H1 (cell line): Measurements from ENCODE around the gene DKK3. TPM values are rescaled to one million over a fixed set of nuclear protein-coding genes. Genes with fewer than 3 reads are reported as not detected.

Source experiments
- CTCF ChIA-PET: fragments of 300-600 bp; sonication (Branson Sonifier 250); formaldehyde crosslinking; loops from one replicate; lab custom pipeline; 2021; ENCODE audit not compliant: partially characterized antibody; lab: Charles Lee
- POLR2A ChIA-PET: fragments of 300-600 bp; sonication (Branson Sonifier 250); formaldehyde crosslinking; loops from one replicate; lab custom pipeline; 2021; ENCODE audit warnings: inconsistent platforms; ENCODE audit not compliant: partially characterized antibody; lab: Charles Lee
- DNase-seq, 2 experiments: peaks; one replicate each; pipeline versions ENCODE4 v3.0.0 to v3.0.0-alpha.2; 2010 to 2022; ENCODE audit warnings: low spot score in 2 of 2, low read depth in 1 of 2, mixed read lengths in 1 of 2
- FAIRE-seq: peaks from 2 replicates; lab custom pipeline; 2011; peaks lifted over from hg19 to GRCh38; lab: Jason Lieb, UNC
- H2AFZ ChIP-seq: 2 replicates; pipeline ENCODE4 v1.8.1; 2012; ENCODE audit warnings: low read length, inconsistent platforms
- H2AK5ac ChIP-seq: 2 replicates; pipeline ENCODE4 v1.6.1; 2013; ENCODE audit warnings: low read depth, low read length
- H2BK120ac ChIP-seq: replicated peaks from 2 replicates; pipeline ENCODE3; 2013; ENCODE audit warnings: low read depth, low read length, inconsistent platforms
- H2BK12ac ChIP-seq: 2 replicates; pipeline ENCODE4 v1.6.1; 2013; ENCODE audit warnings: low read depth, low read length
- H2BK15ac ChIP-seq: 2 replicates; pipeline ENCODE4 v1.6.1; 2013; ENCODE audit warnings: low read length
- H2BK20ac ChIP-seq: 2 replicates; pipeline ENCODE4 v1.6.1; 2013; ENCODE audit warnings: low read length
- H2BK5ac ChIP-seq: 2 replicates; pipeline ENCODE4 v1.6.1; 2013; ENCODE audit warnings: low read depth, low read length
- H3K14ac ChIP-seq: 2 replicates; pipeline ENCODE4 v1.6.1; 2013; ENCODE audit warnings: inconsistent platforms; ENCODE audit not compliant: insufficient read length
- H3K18ac ChIP-seq: 2 replicates; pipeline ENCODE4 v1.6.1; 2013; ENCODE audit warnings: low read length; ENCODE audit errors: extremely low read depth
- H3K23ac ChIP-seq: 2 replicates; pipeline ENCODE4 v1.6.1; 2013; ENCODE audit warnings: inconsistent platforms; ENCODE audit not compliant: insufficient read length
- H3K23me2 ChIP-seq: 2 replicates; pipeline ENCODE4 v1.6.1; 2013; ENCODE audit warnings: low read depth, low read length
- H3K27ac ChIP-seq: 2 replicates; pipeline ENCODE4 v1.6.1; 2011; ENCODE audit warnings: low read depth, low read length, inconsistent platforms
- H3K27me3 ChIP-seq, 4 experiments: replicated peaks in 1 of 4; 1 replicate in 1 of 4; 2 replicates in 3 of 4; pipeline versions ENCODE4 v1.6.1 to v1.8.1; 2011 to 2013; ENCODE audit warnings: low read length in 3 of 4, mild to moderate bottlenecking in 3 of 4, inconsistent platforms in 2 of 4, mixed read lengths in 2 of 4, moderate library complexity in 1 of 4; ENCODE audit not compliant: control insufficient read depth in 3 of 4, insufficient read depth in 3 of 4; ENCODE audit errors: extremely low read depth in 1 of 4
- H3K36me3 ChIP-seq, 4 experiments: 2 replicates each; pipeline versions ENCODE4 v1.6.1 to v1.8.1; 2011 to 2013; ENCODE audit warnings: mild to moderate bottlenecking in 4 of 4, low read length in 3 of 4, moderate library complexity in 2 of 4, control low read depth in 1 of 4, inconsistent platforms in 1 of 4; ENCODE audit not compliant: insufficient read depth in 4 of 4, control insufficient read depth in 2 of 4
- H3K4ac ChIP-seq: replicated peaks from 2 replicates; pipeline ENCODE3; 2013; ENCODE audit warnings: low read length, low read depth, mixed read lengths, inconsistent platforms; ENCODE audit not compliant: insufficient read length
- H3K4me1 ChIP-seq, 4 experiments: replicated peaks in 1 of 4; 1 replicate in 1 of 4; 2 replicates in 3 of 4; pipeline versions ENCODE4 v1.6.1 to v1.8.1; 2011 to 2013; ENCODE audit warnings: low read length in 3 of 4, inconsistent platforms in 2 of 4, mixed read lengths in 1 of 4; ENCODE audit not compliant: insufficient read depth in 4 of 4, control insufficient read depth in 3 of 4
- H3K4me2 ChIP-seq, 2 experiments: 2 replicates each; pipeline versions ENCODE4 v1.6.1 to v1.8.1; 2011 to 2013; ENCODE audit warnings: low read depth in 2 of 2, low read length in 2 of 2, control low read depth in 1 of 2, inconsistent platforms in 1 of 2, mild to moderate bottlenecking in 1 of 2; ENCODE audit not compliant: insufficient read depth in 1 of 2
- H3K4me3 ChIP-seq, 4 experiments: fragments of 200-600, 300-600 bp in 1 of 4; sonication (generic), shearing (Covaris generic), sonication (Bioruptor Twin) in 1 of 4; 2 replicates each; pipeline versions ENCODE4 v1.5.1 to v1.8.1; 2011 to 2016; ENCODE audit warnings: low read length in 4 of 4, low read depth in 3 of 4, control low read depth in 2 of 4, inconsistent platforms in 2 of 4, mild to moderate bottlenecking in 2 of 4, mixed read lengths in 1 of 4, moderate library complexity in 1 of 4; ENCODE audit not compliant: insufficient read depth in 2 of 4; ENCODE audit errors: extremely low read depth in 1 of 4
- H3K56ac ChIP-seq: replicated peaks from 2 replicates; pipeline ENCODE3; 2013; ENCODE audit warnings: low read depth, mild to moderate bottlenecking, mixed read lengths, low read length, inconsistent platforms; ENCODE audit not compliant: insufficient read length
- H3K79me1 ChIP-seq: 2 replicates; pipeline ENCODE4 v1.6.1; 2013; ENCODE audit warnings: low read depth, low read length, control low read depth
- H3K79me2 ChIP-seq, 2 experiments: 2 replicates each; pipeline versions ENCODE4 v1.6.1 to v1.8.1; 2012 to 2013; ENCODE audit warnings: low read length in 2 of 2, mild to moderate bottlenecking in 2 of 2, inconsistent platforms in 1 of 2; ENCODE audit not compliant: insufficient read depth in 2 of 2, control insufficient read depth in 1 of 2
- H3K9ac ChIP-seq, 4 experiments: replicated peaks in 1 of 4; 1 replicate in 1 of 4; 2 replicates in 3 of 4; pipeline versions ENCODE4 v1.6.1 to v1.8.1; 2011 to 2013; ENCODE audit warnings: low read depth in 3 of 4, low read length in 3 of 4, control low read depth in 2 of 4, mild to moderate bottlenecking in 2 of 4, moderate library complexity in 2 of 4, inconsistent platforms in 1 of 4; ENCODE audit errors: extremely low read depth in 1 of 4
- H3K9me3 ChIP-seq, 2 experiments: 2 replicates each; pipeline versions ENCODE4 v1.6.1 to v1.8.1; 2012 to 2013; ENCODE audit warnings: mild to moderate bottlenecking in 2 of 2, moderate library complexity in 2 of 2, control low read depth in 1 of 2, inconsistent platforms in 1 of 2, low read depth in 1 of 2, low read length in 1 of 2, mixed read lengths in 1 of 2; ENCODE audit not compliant: insufficient read depth in 2 of 2
- H4K20me1 ChIP-seq, 2 experiments: replicated peaks in 1 of 2; 2 replicates each; pipeline versions ENCODE3 to v1.8.1; 2011 to 2013; ENCODE audit warnings: inconsistent platforms in 2 of 2, low read length in 2 of 2, mild to moderate bottlenecking in 1 of 2; ENCODE audit not compliant: insufficient read depth in 2 of 2, control insufficient read depth in 1 of 2
- H4K5ac ChIP-seq: 2 replicates; pipeline ENCODE4 v1.6.1; 2013; ENCODE audit warnings: low read length, low read depth, mixed read lengths, inconsistent platforms; ENCODE audit not compliant: insufficient read length
- H4K8ac ChIP-seq: 2 replicates; pipeline ENCODE4 v1.8.0; 2013; ENCODE audit warnings: mild to moderate bottlenecking, moderate library complexity, low read length, inconsistent platforms; ENCODE audit not compliant: insufficient read depth; ENCODE audit errors: extremely low read depth
- H4K91ac ChIP-seq: replicated peaks from 2 replicates; pipeline ENCODE3; 2013; ENCODE audit warnings: low read length, mixed read lengths, inconsistent platforms; ENCODE audit not compliant: insufficient read length
- ATF2 ChIP-seq: IDR thresholded peaks from 2 replicates; pipeline ENCODE4 v1.6.1; 2012; ENCODE audit warnings: low read length, inconsistent platforms
- EP300 ChIP-seq, 2 experiments: IDR thresholded peaks; 1 replicate in 1 of 2; 2 replicates in 1 of 2; pipeline ENCODE4 v1.6.1; 2011 to 2012; ENCODE audit warnings: low read depth in 2 of 2, low read length in 2 of 2, mild to moderate bottlenecking in 2 of 2, borderline replicate concordance in 1 of 2, inconsistent platforms in 1 of 2, moderate library complexity in 1 of 2
- FOSL1 ChIP-seq: IDR thresholded peaks from 2 replicates; pipeline ENCODE4 v1.6.1; 2011; ENCODE audit warnings: mild to moderate bottlenecking, low read depth, low read length, moderate library complexity; ENCODE audit not compliant: insufficient read depth
- HDAC6 ChIP-seq: IDR thresholded peaks from one replicate; pipeline ENCODE4 v1.7.1; 2012; ENCODE audit warnings: low read depth, mild to moderate bottlenecking, inconsistent platforms, low read length, moderate library complexity
- TBP ChIP-seq: IDR thresholded peaks from 2 replicates; pipeline ENCODE4 v1.6.1; 2011; ENCODE audit warnings: low read depth, low read length, improper control_type of control experiment
- TEAD4 ChIP-seq: IDR thresholded peaks from 2 replicates; pipeline ENCODE4 v1.6.1; 2012; ENCODE audit warnings: low read depth, low read length, inconsistent platforms, mixed read lengths
- USF2 ChIP-seq: IDR thresholded peaks from 2 replicates; pipeline ENCODE4 v1.6.1; 2011; ENCODE audit warnings: low read length, improper control_type of control experiment
- WGBS, 2 experiments: shearing (Covaris generic) in 1 of 2; methylation state at CpG; one replicate each; pipeline versions ENCODE4 v1.1.6 to v1.1.7; 2013 to 2015; ENCODE audit warnings: low lambda C conversion rate in 2 of 2, mixed read lengths in 2 of 2, inconsistent platforms in 1 of 2, low coverage in 1 of 2, missing lambda C conversion rate in 1 of 2; ENCODE audit not compliant: insufficient replicate concordance in 2 of 2, insufficient coverage in 1 of 2, insufficient read length in 1 of 2; ENCODE audit errors: extremely low coverage in 1 of 2, missing lambda C conversion rate in 1 of 2; 5-methylcytosine and 5-hydroxymethylcytosine counted together
- polyA plus RNA-seq, 7 experiments: library from polyadenylated mRNA; depleted of rRNA in 3 of 7; stranded (reverse) in 5 of 7; unstranded in 2 of 7; fragments of >200 nt in 5 of 7; fragments of 200-250 nt in 2 of 7; gene quantifications; 1 replicate in 5 of 7; 2 replicates in 1 of 7; 4 replicates in 1 of 7; pipeline versions ENCODE4 v1.2.1 to v1.2.3, GENCODE V29; 2011 to 2013; ENCODE audit warnings: missing spikeins in 2 of 7, mixed read lengths in 2 of 7
- total RNA-seq: library from RNA; stranded (reverse); fragmentation: NEBNext Ultra II Directional; extraction: Animal tissue kit (Norgen Biotek cat#: 25700); gene quantifications from 2 replicates; pipeline ENCODE4 v1.2.1, GENCODE V29; 2021

DKK3 gene
- total and polyA plus RNA-seq, 2 of the 8 experiments (the other 6 are each of a cell fraction or from before 2014, with no cell fraction given) = 30.0 to 40.1 TPM

- Histone ChIP-seq H4K8ac (no peak overlapping the region), H3K4ac (no peak overlapping the region), H3K27ac (no peak overlapping the region), H2BK5ac (no peak overlapping the region), H3K79me2 (no peaks in the 10 kb centered on the region), H3K4me2 (no peak overlapping the region), H2BK15ac (no peak overlapping the region), H3K36me3 (no peaks in the 10 kb centered on the region), H2AK5ac (no peak overlapping the region), H3K9ac (no peak overlapping the region), H4K91ac (no peak overlapping the region), H3K56ac (no peak overlapping the region), H3K4me3 (no peak overlapping the region), H3K23me2 (no peaks in the 10 kb centered on the region), H3K23ac (no peak overlapping the region), H2BK20ac (no peak overlapping the region), H2BK120ac (no peak overlapping the region), H2BK12ac (no peak overlapping the region), H4K20me1 (no peaks in the 10 kb centered on the region), H3K18ac (no peak overlapping the region), H4K5ac (no peak overlapping the region), H2AFZ (no peak overlapping the region), H3K4me1 (no peaks in the 10 kb centered on the region), H3K27me3 (no peaks in the 10 kb centered on the region; a peak in 2 of 7 replicates), H3K9me3 (peaks cover 3 to 5% of the 10 kb centered on the region in 2 experiments; a peak in 1 of 4 replicates), H3K79me1 (no peaks in the 10 kb centered on the region), H3K14ac (no peak overlapping the region)
- POLR2A ChIA-PET = no interaction called here
- CTCF ChIA-PET = interaction anchor here (0.7 to 6.2 kb wide), 11 partner anchors 15 to 1195 kb away, joined by 3 to 42 read pairs (median 6); no protein-coding TSS in a partner anchor
- WGBS, 2 experiments = 91% methylated on average over 7 of the region's 7 CpGs; no CpG with 5 or more reads in 1 of the 2 experiments
- no peak for FAIRE-seq
- DNase-seq = no peak
- TF ChIP-seq EP300 (IDR thresholded peaks at IDR 0.05; ENCODE audit: borderline replicate concordance in 1 of 2, low read depth in 2 of 2, low read length in 2 of 2) (no peak), ATF2 (no peak), TEAD4 (no peak), HDAC6 (no peak), TBP (no peak), USF2 (no peak), FOSL1 (no peak)
These were observed 34.8 kb upstream of the DKK3 start for GRCh38 chr11:12043221-12043620.
